HL-60 (cell line): ENCODE data around the gene PSMD14.

Experiments
- DNase-seq, 2 experiments: peaks; one replicate each; pipeline ENCODE4 v3.0.0-alpha.2; 2010 to 2020; ENCODE audit warnings: low read depth in 1 of 2, low spot score in 1 of 2
- H3K27ac ChIP-seq: fragments of 250-450 bp; sonication (Bioruptor Pico); replicated peaks from 2 replicates; pipeline ENCODE4 v1.5.1; 2020; ENCODE audit warnings: mild to moderate bottlenecking, moderate library complexity
- H3K27me3 ChIP-seq: fragments of 250-450 bp; sonication (Bioruptor Pico); 2 replicates; pipeline ENCODE4 v1.5.1; 2021; ENCODE audit warnings: mild to moderate bottlenecking, moderate library complexity; ENCODE audit not compliant: insufficient read depth, poor library complexity, severe bottlenecking
- H3K4me3 ChIP-seq: replicated peaks from 2 replicates; pipeline ENCODE4 v1.5.1; 2011; ENCODE audit warnings: mild to moderate bottlenecking, control low read depth, low read length; ENCODE audit not compliant: insufficient read depth
- CTCF ChIP-seq: IDR thresholded peaks from one replicate; pipeline ENCODE4 v1.5.1; 2011; ENCODE audit warnings: low read length, control low read depth, inconsistent platforms; ENCODE audit not compliant: insufficient read depth
- GABPA ChIP-seq: IDR thresholded peaks from 2 replicates; pipeline ENCODE4 v1.6.1; 2012; ENCODE audit warnings: low read depth
- POLR2AphosphoS5 ChIP-seq: IDR thresholded peaks from 2 replicates; pipeline ENCODE4 v1.6.1; 2012; ENCODE audit warnings: low read depth
- REST ChIP-seq: IDR thresholded peaks from 2 replicates; pipeline ENCODE4 v1.6.1; 2012; ENCODE audit warnings: low read depth; ENCODE audit not compliant: insufficient replicate concordance
- SPI1 ChIP-seq: IDR thresholded peaks from 2 replicates; pipeline ENCODE4 v1.6.1; 2012; ENCODE audit warnings: low read depth, mild to moderate bottlenecking, borderline replicate concordance

PSMD14 gene

GRCh38 chr2:161426455-161426921, 118.3 kb downstream of the PSMD14 start:
- no peak overlapping the region for H3K4me3 ChIP-seq
- DNase-seq = no peak
- H3K27me3 ChIP-seq = peaks cover 69% of the 10 kb centered on the region
- TF ChIP-seq CTCF (peak; percentile 13), REST (no peak), SPI1 (no peak), POLR2AphosphoS5 (no peak)
- no peak overlapping the region for H3K27ac ChIP-seq

- no peak overlapping the region for H3K4me3 ChIP-seq
- TF ChIP-seq GABPA = no peak
- no peak for DNase-seq
- H3K27ac ChIP-seq = no peak overlapping the region
- peaks cover 66% of the 10 kb centered on the region for H3K27me3 ChIP-seq
These were observed 118.9 kb downstream of the PSMD14 start for GRCh38 chr2:161426922-161427663.

- Histone ChIP-seq H3K27ac (no peak overlapping the region), H3K4me3 (no peak overlapping the region), H3K27me3 (peaks cover 60% of the 10 kb centered on the region)
- DNase-seq = no peak
- TF ChIP-seq POLR2AphosphoS5 = no peak
- no peak for TF ChIP-seq SPI1
- no peak for TF ChIP-seq CTCF
- no peak for TF ChIP-seq REST
- TF ChIP-seq GABPA = no peak
These were observed 119.7 kb downstream of the PSMD14 start for GRCh38 chr2:161427664-161428587.

GRCh38 chr2:161430386-161430785, 122.2 kb downstream of the PSMD14 start:
- Histone ChIP-seq H3K4me3 (no peak overlapping the region), H3K27me3 (peaks cover 43% of the 10 kb centered on the region), H3K27ac (no peak overlapping the region)
- DNase-seq = no peak
- TF ChIP-seq GABPA (no peak), SPI1 (no peak), REST (no peak)
